ENCODE results near the gene RNF144B. TPM values are rescaled to one million over a fixed set of nuclear protein-coding genes. Genes with fewer than 3 reads are reported as not detected.

The RNF144B gene
- total RNA-seq, 1 donor from 2014 or later = 33.4 TPM

DNA sequence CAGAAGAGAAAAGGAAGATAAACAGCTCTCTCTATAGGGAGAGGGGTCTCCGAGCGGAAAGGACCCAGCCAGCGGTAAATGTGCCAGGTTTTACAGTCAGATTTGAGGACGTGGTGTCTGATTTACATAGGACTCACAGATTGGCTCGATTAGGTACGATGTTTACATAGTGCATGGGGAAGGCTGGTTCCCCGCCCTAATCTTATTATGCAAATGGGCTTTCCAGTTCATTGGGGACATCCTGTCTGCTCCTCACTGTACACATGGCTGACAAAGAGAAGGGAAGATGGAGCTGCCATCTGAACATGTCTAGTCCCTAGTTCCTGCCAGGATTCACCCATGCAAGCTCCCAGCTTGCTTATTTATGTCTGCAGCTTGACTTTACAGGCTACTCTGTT is 119.9 kb downstream of the RNF144B start:
- DNase-seq (ENCODE audit: extremely low read depth, low read depth, low spot score) = no peak

DNA sequence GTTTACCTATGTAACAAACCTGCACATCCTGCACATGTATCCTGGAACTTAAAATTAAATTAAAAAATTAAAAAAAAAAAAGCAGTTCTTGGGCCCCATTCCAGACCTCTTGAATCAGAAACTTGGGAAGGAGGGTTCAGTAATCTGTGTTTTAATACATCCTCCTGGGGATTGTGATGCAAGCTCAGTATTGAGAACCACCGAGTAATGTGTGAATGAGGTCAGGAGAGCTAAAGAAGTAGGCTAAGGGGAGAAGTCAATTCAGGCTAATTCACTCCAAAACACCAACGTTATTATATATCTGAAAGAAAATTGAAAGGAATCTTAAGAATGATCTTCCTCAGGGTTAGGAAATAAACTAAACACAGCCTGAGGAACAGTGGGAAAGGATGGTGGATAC is 120.4 kb downstream of the RNF144B start:
- DNase-seq (ENCODE audit: extremely low read depth, low read depth, low spot score) = no peak

DNA sequence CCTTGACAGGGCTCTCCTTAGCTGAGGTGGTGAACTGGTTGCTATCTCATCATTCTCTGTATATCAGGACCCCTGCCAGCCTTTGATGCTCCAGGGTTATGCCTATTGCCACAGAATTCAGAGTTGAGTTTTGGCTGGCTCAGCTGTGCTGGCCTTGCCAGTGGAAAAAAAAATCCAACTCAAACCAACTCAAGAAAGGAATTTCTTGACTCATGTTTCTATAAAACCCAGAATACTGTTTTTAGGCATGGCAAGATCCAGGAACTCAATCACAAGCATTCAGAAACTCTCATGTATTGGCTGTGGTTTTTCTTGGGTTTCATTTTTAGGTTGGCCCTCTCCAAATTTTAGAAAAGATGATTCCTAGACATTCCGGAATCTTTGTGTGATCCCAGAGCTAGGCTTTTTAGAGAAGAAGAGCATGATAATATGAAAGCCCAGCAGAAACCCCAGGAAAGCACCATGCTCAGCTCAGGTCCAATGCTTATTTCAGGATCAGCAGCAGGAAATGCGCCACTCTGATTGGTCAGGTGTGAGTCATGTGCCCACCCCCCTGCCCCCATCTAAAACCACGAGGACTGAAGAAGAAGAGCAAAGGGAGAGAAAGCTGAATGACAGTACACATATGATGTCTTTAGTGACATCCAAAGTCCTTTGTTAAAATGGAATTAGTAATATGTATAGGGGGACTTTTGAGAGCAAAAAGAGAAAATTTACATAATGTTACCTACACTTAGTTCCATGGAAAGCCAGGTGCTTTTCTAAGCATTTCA is 122.9 kb downstream of the RNF144B start:
- no peak for DNase-seq (ENCODE audit: extremely low read depth, low read depth, low spot score)

DNA sequence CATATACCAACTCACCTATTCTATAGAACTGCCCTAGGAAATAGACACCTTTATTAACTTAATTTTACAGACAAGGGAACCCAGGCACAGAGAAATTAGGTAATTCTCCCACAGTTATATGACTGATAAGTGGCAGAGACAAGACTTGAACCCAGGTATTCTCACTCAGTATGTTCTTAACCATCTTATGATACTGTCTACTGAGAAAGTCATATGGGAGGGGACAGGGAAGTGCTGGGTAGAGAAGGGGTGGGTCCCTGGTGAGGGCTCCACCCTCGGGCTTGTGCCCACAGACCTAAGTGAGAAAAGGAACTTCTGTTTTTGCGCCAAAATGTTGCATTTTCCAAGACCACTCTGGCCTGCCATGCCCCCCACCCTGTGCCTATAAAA is 123.5 kb downstream of the RNF144B start:
- DNase-seq (ENCODE audit: extremely low read depth, low read depth, low spot score) = no peak

DNA sequence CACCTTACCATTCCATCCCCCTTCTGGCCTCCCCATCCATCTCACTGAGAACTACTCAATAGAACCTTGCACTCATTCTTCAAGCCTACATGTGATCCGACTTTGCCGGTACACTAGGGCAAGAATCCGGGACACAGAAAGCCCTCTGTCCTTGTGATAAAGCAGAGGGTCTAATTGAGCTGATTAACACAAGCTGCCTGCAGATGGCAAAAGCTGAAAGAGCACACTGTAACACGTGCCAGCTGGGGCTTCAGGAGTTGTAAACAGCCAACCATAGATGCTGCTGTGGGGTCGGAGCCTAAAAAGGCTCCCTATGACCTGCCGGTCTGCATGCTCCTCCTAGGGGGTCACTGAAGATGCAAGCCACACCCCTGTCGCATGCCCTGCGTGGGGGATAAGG is 124.1 kb downstream of the RNF144B start:
- no peak for DNase-seq (ENCODE audit: extremely low read depth, low read depth, low spot score)

DNA sequence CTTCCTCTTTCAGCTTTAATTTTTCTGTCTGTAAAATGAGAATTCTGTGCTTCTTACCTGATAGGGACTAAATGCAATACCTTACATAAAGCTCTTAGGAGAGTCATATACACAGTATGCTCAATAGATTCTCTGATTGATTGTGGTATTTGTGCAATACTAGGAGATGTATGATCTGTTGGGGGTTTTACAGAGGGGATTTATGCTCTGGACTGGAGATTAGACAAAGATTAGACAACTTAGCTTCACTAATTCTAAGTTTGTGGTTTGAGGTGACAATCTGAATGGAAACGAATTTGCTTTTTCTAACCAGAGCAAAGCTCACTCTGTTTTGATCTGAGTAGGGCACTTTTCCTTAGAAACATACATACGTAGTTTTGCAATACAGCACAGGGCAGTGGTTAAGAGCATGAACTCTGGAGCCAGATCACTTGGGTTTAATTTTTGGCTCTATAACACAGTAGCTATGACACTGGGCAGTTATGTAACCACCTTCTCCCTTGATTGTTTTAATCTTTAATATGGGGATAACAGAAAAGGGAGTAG is 126.2 kb downstream of the RNF144B start:
- no peak for DNase-seq (ENCODE audit: extremely low read depth, low read depth, low spot score)

DNA sequence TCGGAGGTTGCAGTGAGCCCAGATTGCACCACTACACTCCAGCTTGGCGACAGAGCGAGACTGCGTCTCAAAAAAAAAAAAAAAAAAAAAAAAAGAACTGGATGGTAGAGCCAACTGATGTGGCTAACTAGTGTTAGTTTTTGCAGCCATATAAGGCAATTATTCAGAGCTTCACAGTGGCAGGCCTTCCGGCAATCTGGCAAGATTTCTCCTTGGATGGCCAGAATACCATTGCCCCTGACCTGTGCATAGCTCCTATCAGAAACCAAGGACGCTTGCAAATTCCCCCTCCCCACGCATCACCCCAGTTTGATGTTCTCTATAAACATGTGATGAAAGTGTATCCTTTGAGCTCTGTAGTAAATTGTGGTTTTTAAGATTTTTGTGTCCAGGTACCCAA is 127.0 kb downstream of the RNF144B start:
- DNase-seq (ENCODE audit: extremely low read depth, low read depth, low spot score) = no peak

DNA sequence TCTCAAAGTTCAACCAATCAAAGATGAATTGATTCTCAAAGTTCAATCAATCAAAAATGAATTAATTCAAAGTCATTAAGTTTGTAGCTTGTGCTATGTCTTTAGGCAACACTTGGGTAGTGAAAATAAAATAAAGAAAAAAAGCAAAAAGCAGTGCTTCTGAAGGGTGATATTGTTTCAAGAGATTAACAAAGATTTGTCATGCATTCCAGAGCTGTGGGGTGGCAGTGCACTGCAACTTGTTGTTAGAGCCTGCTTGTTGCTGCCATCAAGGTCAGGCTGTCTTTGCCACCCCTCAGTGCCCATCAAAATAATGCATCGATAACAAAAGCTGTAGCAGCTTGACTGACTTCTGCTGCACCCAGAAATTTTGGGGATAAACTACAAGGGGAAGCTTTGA is 128.6 kb downstream of the RNF144B start:
- no peak for DNase-seq (ENCODE audit: extremely low read depth, low read depth, low spot score)

Other genes starting within 250 kb of the RNF144B start
- gene TPMT, start 232.3 kb upstream of the RNF144B start, total RNA-seq = 10.4 and 10.5 TPM in 2 replicates
- 7.9 and 13.5 TPM in 2 replicates for gene KDM1B, start 231.9 kb upstream of the RNF144B start, total RNA-seq
- 46.0 and 78.8 TPM in 2 replicates for gene DEK, start 122.8 kb upstream of the RNF144B start, total RNA-seq

All from glomerular endothelial cell (primary cell).